Muscle of arm (tissue), 12 donors: ENCODE data around the gene DEPDC5. TPM values are rescaled to one million over a fixed set of nuclear protein-coding genes. Genes with fewer than 3 reads are reported as not detected.
"Not testable (repeated sequence)": the region's sequence is repeated elsewhere in the genome, so short reads cannot be mapped to it uniquely, and the experiment has no call there.

Source experiments
- DNase-seq: peaks from one replicate; pipeline ENCODE4 v3.0.0-alpha.2; 2013
- polyA plus RNA-seq, 12 donors: library from polyadenylated mRNA; unstranded; fragments of 120-200 nt; gene quantifications; one replicate each; pipeline ENCODE4 v1.2.1, GENCODE V29; 2013; ENCODE audit not compliant: insufficient read length in 12 of 12

The DEPDC5 gene
- polyA plus RNA-seq, 12 donors = 7.1 to 13.8 (median 9.3) TPM; not detected in 1

GRCh38 chr22:31814942-31815341 lies 61.1 kb downstream of the DEPDC5 start:
- DNase-seq = no peak

- not testable (repeated sequence) for DNase-seq
Observed at GRCh38 chr22:31815383-31815814, 61.6 kb downstream of the DEPDC5 start.

GRCh38 chr22:31816750-31817149 lies 62.9 kb downstream of the DEPDC5 start:
- DNase-seq = no peak

- no peak for DNase-seq
Observed at GRCh38 chr22:31818481-31819392, 64.9 kb downstream of the DEPDC5 start.

GRCh38 chr22:31820655-31821054 lies 66.8 kb downstream of the DEPDC5 start:
- DNase-seq = no peak

GRCh38 chr22:31821572-31821971 lies 67.8 kb downstream of the DEPDC5 start:
- no peak for DNase-seq

- no peak for DNase-seq
Observed at GRCh38 chr22:31822523-31822922, 68.7 kb downstream of the DEPDC5 start.

GRCh38 chr22:31825513-31825912 lies 71.7 kb downstream of the DEPDC5 start:
- no peak for DNase-seq

GRCh38 chr22:31826443-31826842 lies 72.6 kb downstream of the DEPDC5 start:
- no peak for DNase-seq

- DNase-seq = no peak
Observed at GRCh38 chr22:31828739-31829138, 74.9 kb downstream of the DEPDC5 start.

GRCh38 chr22:31829505-31829904 lies 75.7 kb downstream of the DEPDC5 start:
- DNase-seq = no peak

- no peak for DNase-seq
Observed at GRCh38 chr22:31830721-31831070, 76.9 kb downstream of the DEPDC5 start.

GRCh38 chr22:31833930-31834329 lies 80.1 kb downstream of the DEPDC5 start:
- DNase-seq = no peak

GRCh38 chr22:31836010-31836409 lies 82.2 kb downstream of the DEPDC5 start:
- DNase-seq = no peak

- no peak for DNase-seq
Observed at GRCh38 chr22:31838917-31839316, 85.1 kb downstream of the DEPDC5 start.

- DNase-seq = no peak
Observed at GRCh38 chr22:31839986-31840385, 86.2 kb downstream of the DEPDC5 start.

- no peak for DNase-seq
Observed at GRCh38 chr22:31840585-31840984, 86.8 kb downstream of the DEPDC5 start.

- DNase-seq = no peak
Observed at GRCh38 chr22:31841078-31841827, 87.4 kb downstream of the DEPDC5 start.

- DNase-seq = no peak
Observed at GRCh38 chr22:31843526-31843925, 89.7 kb downstream of the DEPDC5 start.

GRCh38 chr22:31844941-31845340 lies 91.1 kb downstream of the DEPDC5 start:
- no peak for DNase-seq

- no peak for DNase-seq
Observed at GRCh38 chr22:31846161-31847115, 92.6 kb downstream of the DEPDC5 start.

- no peak for DNase-seq
Observed at GRCh38 chr22:31848411-31848810, 94.6 kb downstream of the DEPDC5 start.
